Stomach (tissue), 9 donors: ENCODE results near the gene RPL10A. TPM values are rescaled to one million over a fixed set of nuclear protein-coding genes. Genes with fewer than 3 reads are reported as not detected.
A peak's percentile ranks its signal among the peaks of the same experiment; 100 is the strongest.

Source experiments
- DNase-seq, 2 donors: peaks; one replicate each; pipeline versions ENCODE4 v3.0.0 to v3.0.0-alpha.2; 2013 to 2019
- H3K27ac ChIP-seq, 5 donors: fragments of 200-600 bp in 4 of 5; sonication (generic) in 4 of 5; one replicate each; pipeline ENCODE4 v1.5.1; 2013 to 2019; ENCODE audit warnings: mild to moderate bottlenecking in 1 of 5, moderate library complexity in 1 of 5
- H3K27me3 ChIP-seq, 3 donors: fragments of 200-600 bp; sonication (generic); one replicate each; pipeline ENCODE4 v1.5.1; 2017 to 2019; ENCODE audit warnings: mixed run types in 1 of 3
- H3K36me3 ChIP-seq, 4 donors: fragments of 200-600 bp; sonication (generic); 1 replicate in 3 of 4; 2 replicates in 1 of 4; pipeline ENCODE4 v1.5.1; 2016 to 2019
- H3K4me1 ChIP-seq, 4 donors: fragments of 200-600 bp; sonication (generic); one replicate each; pipeline ENCODE4 v1.5.1; 2016 to 2019
- H3K4me3 ChIP-seq, 4 donors: fragments of 200-600 bp; sonication (generic) in 3 of 4; one replicate each; pipeline ENCODE4 v1.5.1; 2016 to 2019; ENCODE audit warnings: mild to moderate bottlenecking in 1 of 4
- H3K9me3 ChIP-seq, 4 donors: fragments of 200-600 bp; sonication (generic); one replicate each; pipeline ENCODE4 v1.5.1; 2016 to 2019
- CTCF ChIP-seq, 7 experiments: fragments of 450-650 bp in 4 of 7; fragments of 200-600 bp in 3 of 7; sonication (generic) in 3 of 7; IDR thresholded peaks; one replicate each; pipeline ENCODE4 v1.5.1; 2016 to 2019; ENCODE audit warnings: antibody characterized with exemption in 7 of 7, control low read depth in 2 of 7, mild to moderate bottlenecking in 1 of 7
- EP300 ChIP-seq: sonication (generic); formaldehyde crosslinking; IDR thresholded peaks from one replicate; pipeline ENCODE4 v1.6.1; 2017; ENCODE audit warnings: antibody characterized with exemption
- POLR2A ChIP-seq, 4 donors: fragments of 450-650 bp; IDR thresholded peaks; one replicate each; pipeline ENCODE4 v1.6.1; 2016; ENCODE audit warnings: antibody characterized with exemption in 4 of 4, control low read depth in 2 of 4, mild to moderate bottlenecking in 1 of 4, moderate library complexity in 1 of 4
- POLR2AphosphoS5 ChIP-seq, 3 donors: sonication (generic); formaldehyde crosslinking; IDR thresholded peaks; one replicate each; pipeline ENCODE4 v1.6.1; 2016; ENCODE audit warnings: antibody characterized with exemption in 3 of 3
- WGBS, 5 donors: extraction: QIAGEN DNeasy Blood & Tissue Kit in 3 of 5; methylation state at CpG; one replicate each; pipeline versions ENCODE4 v1.1.5 to v1.1.7; 2013 to 2018; 5-methylcytosine and 5-hydroxymethylcytosine counted together
- intact Hi-C: fragments of 100-400 bp; cut with DNase I; formaldehyde crosslinking; loops from one replicate; pipeline ENCODE4 v1.15.1; 2023; ENCODE audit warnings: low total_unique reads
- polyA plus RNA-seq, 3 donors: library from polyadenylated mRNA; stranded (reverse); fragments of 200-250 nt; gene quantifications; one replicate each; pipeline ENCODE4 v1.2.3, GENCODE V29; 2013
- total RNA-seq, 5 donors: library from RNA; depleted of rRNA; stranded (reverse); fragments of >200 nt; gene quantifications; one replicate each; pipeline versions ENCODE4 v1.1.0 to v1.2.3, GENCODE V29; 2014 to 2016
- donor health status: healthy with polysubstance abuse.
- donor health status: Bipolar disorder and iron deficiency.
- donor health status: healthy.

RPL10A gene
- total and polyA plus RNA-seq, 8 donors, result 584 to 2,710 (median 1,962) TPM

- Histone ChIP-seq H3K4me1 (peaks cover 74 to 87% (median 84%) of the 10 kb centered on the region in 4 donors), H3K36me3 (no peaks in the 10 kb centered on the region), H3K4me3 (peak overlapping the region; percentile 65 to 99 (median 89)), H3K27me3 (peaks cover 0 to 24% (median 9%) of the 10 kb centered on the region in 3 donors), H3K27ac (peak overlapping the region in 4 of 5 donors; percentile 89 to 98 (median 98)), H3K9me3 (no peaks in the 10 kb centered on the region)
- intact Hi-C loops, result no loop called here
- DNase-seq, result no peak
- TF ChIP-seq EP300, result no peak
- TF ChIP-seq POLR2A (IDR thresholded peaks at IDR 0.05), result no peak
- no peak for TF ChIP-seq POLR2AphosphoS5 (IDR thresholded peaks at IDR 0.05)
- TF ChIP-seq CTCF (IDR thresholded peaks at IDR 0.05), result no peak
- 78 to 87% (median 83%) methylated on average over 27 to 28 of the region's 28 CpGs for WGBS, 5 donors
These were observed 25.2 kb downstream of the RPL10A start for GRCh38 chr6:35493307-35493983.

- TF ChIP-seq CTCF (IDR thresholded peaks at IDR 0.05) (no peak), POLR2A (IDR thresholded peaks at IDR 0.05) (peak in 1 of 4 donors; percentile 10)
- no peaks in the 10 kb centered on the region for H3K9me3 ChIP-seq
- H3K4me1 ChIP-seq, result peaks cover 72 to 86% (median 82%) of the 10 kb centered on the region in 4 donors
- H3K27me3 ChIP-seq, result peaks cover 0 to 26% (median 13%) of the 10 kb centered on the region in 3 donors
- H3K27ac ChIP-seq, result peak overlapping the region in 4 of 5 donors; percentile 89 to 98 (median 98)
- peak overlapping the region; percentile 65 to 99 (median 89) for H3K4me3 ChIP-seq
- no peaks in the 10 kb centered on the region for H3K36me3 ChIP-seq
- intact Hi-C loops, result no loop called here
- peak in 1 of 2 donors; percentile 50 for DNase-seq
- 13 to 26% (median 17%) methylated on average over 2 to 4 of the region's 4 CpGs for WGBS, 5 donors
These were observed 26.0 kb downstream of the RPL10A start for GRCh38 chr6:35494161-35494563.

- H3K27me3 ChIP-seq, result peaks cover 0 to 30% (median 13%) of the 10 kb centered on the region in 3 donors
- no peaks in the 10 kb centered on the region for H3K9me3 ChIP-seq
- 41 to 67% (median 49%) methylated on average over 9 of the region's 9 CpGs for WGBS, 5 donors
- intact Hi-C loops, result no loop called here
- peaks cover 61 to 75% (median 71%) of the 10 kb centered on the region in 4 donors for H3K4me1 ChIP-seq
- H3K36me3 ChIP-seq, result no peaks in the 10 kb centered on the region
- TF ChIP-seq CTCF (IDR thresholded peaks at IDR 0.05), result no peak
- peak in 2 of 3 donors; percentile 35 to 61 for TF ChIP-seq POLR2AphosphoS5 (IDR thresholded peaks at IDR 0.05)
- H3K4me3 ChIP-seq, result peak overlapping the region; percentile 65 to 99 (median 89)
- DNase-seq, result peak in 1 of 2 donors; percentile 55
- peak overlapping the region; percentile 87 to 98 (median 98) for H3K27ac ChIP-seq
These were observed 27.2 kb downstream of the RPL10A start for GRCh38 chr6:35495258-35496035.

GRCh38 chr6:35496036-35496840 lies 28.0 kb downstream of the RPL10A start:
- intact Hi-C loops, result no loop called here
- WGBS, 5 donors, result 8 to 20% (median 11%) methylated on average over 18 to 63 of the region's 63 CpGs
- peaks cover 53 to 69% (median 63%) of the 10 kb centered on the region in 4 donors for H3K4me1 ChIP-seq

More at GRCh38 chr6:35496036-35496840, 28.0 kb downstream of the RPL10A start:
- peak overlapping the region; percentile 65 to 99 (median 89) for H3K4me3 ChIP-seq
- peak; percentile 54 to 83 for DNase-seq
- H3K36me3 ChIP-seq, result no peaks in the 10 kb centered on the region
- TF ChIP-seq EP300, result no peak
- no peak for TF ChIP-seq POLR2A (IDR thresholded peaks at IDR 0.05)
- no peaks in the 10 kb centered on the region for H3K9me3 ChIP-seq
- peak overlapping the region; percentile 87 to 98 (median 98) for H3K27ac ChIP-seq
- peaks cover 0 to 30% (median 13%) of the 10 kb centered on the region in 3 donors for H3K27me3 ChIP-seq
